H1 (cell line): Measurements from ENCODE around the gene CKB. TPM values are rescaled to one million over a fixed set of nuclear protein-coding genes. Genes with fewer than 3 reads are reported as not detected.

Experiments
- BCL11A ChIP-seq, 2 experiments: IDR thresholded peaks; one replicate each; pipeline ENCODE4 v1.6.1; 2011; ENCODE audit warnings: low read depth in 2 of 2, low read length in 2 of 2, mild to moderate bottlenecking in 2 of 2
- E2F6 ChIP-seq: IDR thresholded peaks from 2 replicates; pipeline ENCODE4 v1.6.1; 2012; ENCODE audit warnings: inconsistent platforms
- JUN ChIP-seq: IDR thresholded peaks from 2 replicates; pipeline ENCODE4 v1.6.1; 2011; ENCODE audit warnings: low read depth, mild to moderate bottlenecking, improper control_type of control experiment, low read length
- MAX ChIP-seq: IDR thresholded peaks from 2 replicates; pipeline ENCODE4 v1.6.1; 2012; ENCODE audit warnings: inconsistent platforms
- polyA plus RNA-seq, 7 experiments: library from polyadenylated mRNA; depleted of rRNA in 3 of 7; stranded (reverse) in 5 of 7; unstranded in 2 of 7; fragments of >200 nt in 5 of 7; fragments of 200-250 nt in 2 of 7; gene quantifications; 1 replicate in 5 of 7; 2 replicates in 1 of 7; 4 replicates in 1 of 7; pipeline versions ENCODE4 v1.2.1 to v1.2.3, GENCODE V29; 2011 to 2013; ENCODE audit warnings: missing spikeins in 2 of 7, mixed read lengths in 2 of 7
- total RNA-seq: library from RNA; stranded (reverse); fragmentation: NEBNext Ultra II Directional; extraction: Animal tissue kit (Norgen Biotek cat#: 25700); gene quantifications from 2 replicates; pipeline ENCODE4 v1.2.1, GENCODE V29; 2021

The CKB gene
- total and polyA plus RNA-seq, 2 of the 8 experiments (the other 6 are each of a cell fraction or from before 2014, with no cell fraction given): 538 to 950 TPM

DNA sequence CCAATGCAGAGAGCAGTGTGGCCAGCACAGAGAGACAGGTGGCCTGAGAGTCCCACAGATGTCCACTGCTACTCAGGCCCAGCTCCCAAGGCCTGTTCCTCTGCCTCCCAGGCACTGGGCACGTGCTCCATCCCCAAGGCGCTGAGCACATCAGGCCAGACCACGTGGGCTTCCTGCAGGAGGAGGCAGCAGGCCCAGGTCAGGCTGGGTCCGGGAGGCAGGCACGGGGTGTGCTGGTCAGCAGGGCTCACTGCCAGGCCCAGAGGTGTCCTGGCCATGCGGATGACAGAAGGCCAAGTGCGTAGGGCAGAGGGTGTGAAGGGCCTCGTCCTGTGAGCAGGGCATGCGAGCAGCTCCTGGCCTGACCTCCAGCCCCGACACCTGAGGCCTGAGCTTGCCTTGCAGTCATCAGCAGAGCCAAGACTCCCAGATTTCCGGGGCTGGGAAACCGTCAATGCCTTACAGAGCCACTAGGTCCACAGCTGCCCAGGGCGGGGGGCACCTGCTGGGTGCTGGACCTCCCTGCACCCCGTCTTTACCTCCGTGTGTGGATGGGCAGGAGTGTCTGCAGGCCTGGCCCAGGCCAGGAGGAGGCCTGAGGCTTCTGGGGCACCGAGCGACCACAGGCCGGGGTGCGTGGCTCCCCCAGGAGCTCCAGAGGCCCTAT is 21.2 kb upstream of the CKB start (continued):
- TF ChIP-seq E2F6: peak; percentile 48; the same call in 1 of the 2 replicates
- TF ChIP-seq MAX: peak; percentile 81
- no peak for TF ChIP-seq BCL11A (IDR thresholded peaks at IDR 0.05; ENCODE audit: low read depth in 2 of 2, low read length in 2 of 2)
- no peak for TF ChIP-seq JUN
